Nephron progenitor cell (in vitro differentiated cells): Measurements from ENCODE around the gene PHACTR1.

ENCODE experiments used
- DNase-seq: peaks from one replicate; pipeline ENCODE4 v3.0.0; 2021
- H3K27ac Mint-ChIP-seq: 2 replicates; pipeline ENCODE4 v1.8.0; 2021; ENCODE audit warnings: mild to moderate bottlenecking, moderate library complexity, mixed read lengths
- H3K27me3 Mint-ChIP-seq: 2 replicates; pipeline ENCODE4 v1.8.0; 2021; ENCODE audit warnings: mild to moderate bottlenecking, low read depth, mixed read lengths; ENCODE audit not compliant: poor library complexity
- H3K36me3 Mint-ChIP-seq: 2 replicates; pipeline ENCODE4 v1.8.0; 2021; ENCODE audit warnings: low read depth, mixed read lengths
- H3K4me1 Mint-ChIP-seq: 2 replicates; pipeline ENCODE4 v1.8.0; 2021; ENCODE audit warnings: mixed read lengths
- H3K4me3 Mint-ChIP-seq: 2 replicates; pipeline ENCODE4 v1.8.0; 2021; ENCODE audit warnings: mild to moderate bottlenecking, moderate library complexity, mixed read lengths
- H3K9me3 Mint-ChIP-seq: 2 replicates; pipeline ENCODE4 v1.8.0; 2021; ENCODE audit warnings: mild to moderate bottlenecking, moderate library complexity, mixed read lengths
- TF ChIP-seq, protein P1 (sequence below): fragments of 200-600 bp; sonication (generic); IDR thresholded peaks from 2 replicates; pipeline ENCODE4 v1.5.0; 2021; ENCODE audit warnings: antibody characterized with exemption

PHACTR1 gene

DNA sequence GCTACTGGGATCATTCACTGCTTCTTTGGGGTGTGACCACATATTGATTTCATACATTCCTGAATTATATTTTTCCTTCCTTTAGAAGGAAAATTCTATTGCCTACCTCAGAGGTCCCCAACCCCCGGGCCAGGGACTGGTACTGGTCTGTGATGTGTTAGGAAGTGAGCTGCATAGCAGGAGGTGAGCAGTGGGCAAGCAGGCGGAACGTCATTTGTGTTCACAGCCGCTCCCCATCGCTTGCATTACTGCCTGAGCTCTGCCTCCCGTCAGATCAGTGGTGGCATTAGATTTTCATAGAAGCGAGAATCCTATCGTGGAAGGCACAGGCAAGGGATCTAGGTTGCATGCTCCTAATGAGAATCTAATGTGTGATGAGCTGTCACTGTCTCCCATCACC lies 107.3 kb downstream of the PHACTR1 start:
- Mint-ChIP-seq H3K27me3 (peaks cover 9% of the 10 kb centered on the region), H3K36me3 (no peaks in the 10 kb centered on the region), H3K27ac (no peak overlapping the region), H3K9me3 (no peaks in the 10 kb centered on the region), H3K4me3 (no peak overlapping the region), H3K4me1 (peaks cover 13% of the 10 kb centered on the region)
- TF ChIP-seq, protein P1, sequence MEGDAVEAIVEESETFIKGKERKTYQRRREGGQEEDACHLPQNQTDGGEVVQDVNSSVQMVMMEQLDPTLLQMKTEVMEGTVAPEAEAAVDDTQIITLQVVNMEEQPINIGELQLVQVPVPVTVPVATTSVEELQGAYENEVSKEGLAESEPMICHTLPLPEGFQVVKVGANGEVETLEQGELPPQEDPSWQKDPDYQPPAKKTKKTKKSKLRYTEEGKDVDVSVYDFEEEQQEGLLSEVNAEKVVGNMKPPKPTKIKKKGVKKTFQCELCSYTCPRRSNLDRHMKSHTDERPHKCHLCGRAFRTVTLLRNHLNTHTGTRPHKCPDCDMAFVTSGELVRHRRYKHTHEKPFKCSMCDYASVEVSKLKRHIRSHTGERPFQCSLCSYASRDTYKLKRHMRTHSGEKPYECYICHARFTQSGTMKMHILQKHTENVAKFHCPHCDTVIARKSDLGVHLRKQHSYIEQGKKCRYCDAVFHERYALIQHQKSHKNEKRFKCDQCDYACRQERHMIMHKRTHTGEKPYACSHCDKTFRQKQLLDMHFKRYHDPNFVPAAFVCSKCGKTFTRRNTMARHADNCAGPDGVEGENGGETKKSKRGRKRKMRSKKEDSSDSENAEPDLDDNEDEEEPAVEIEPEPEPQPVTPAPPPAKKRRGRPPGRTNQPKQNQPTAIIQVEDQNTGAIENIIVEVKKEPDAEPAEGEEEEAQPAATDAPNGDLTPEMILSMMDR = no peak
- DNase-seq = no peak

- no peaks in the 10 kb centered on the region for H3K9me3 Mint-ChIP-seq
- H3K27me3 Mint-ChIP-seq = peaks cover 7% of the 10 kb centered on the region
- no peak for DNase-seq
- no peaks in the 10 kb centered on the region for H3K36me3 Mint-ChIP-seq
- TF ChIP-seq, protein P1 = no peak
- no peak overlapping the region for H3K4me3 Mint-ChIP-seq
- no peak overlapping the region for H3K27ac Mint-ChIP-seq
- H3K4me1 Mint-ChIP-seq = peaks cover 13% of the 10 kb centered on the region
Measured at GRCh38 chr6:12826584-12826983, 110.0 kb downstream of the PHACTR1 start.

DNA sequence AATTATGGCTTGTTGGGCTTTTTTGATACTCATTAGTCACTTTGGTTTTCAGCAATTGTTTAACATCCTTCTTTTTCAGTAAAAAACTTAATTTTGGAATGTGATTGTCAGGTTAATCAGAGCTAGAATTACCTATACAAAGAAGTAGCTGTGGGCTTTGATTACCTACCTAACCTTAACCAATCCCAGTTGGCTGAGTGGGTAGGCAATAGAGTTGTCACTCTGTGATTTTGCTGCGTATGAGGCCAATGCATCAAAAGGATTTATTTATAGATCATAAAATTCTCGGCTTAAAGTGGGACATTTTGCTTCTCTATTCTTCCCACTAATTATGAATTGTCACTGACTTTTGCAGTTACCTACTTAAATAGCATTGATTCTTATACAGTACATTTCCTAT lies 111.4 kb downstream of the PHACTR1 start:
- Mint-ChIP-seq H3K27ac (no peak overlapping the region), H3K4me1 (peaks cover 13% of the 10 kb centered on the region)

GRCh38 chr6:12832226-12832735 lies 115.7 kb downstream of the PHACTR1 start:
- H3K36me3 Mint-ChIP-seq = no peaks in the 10 kb centered on the region
- H3K27me3 Mint-ChIP-seq = peaks cover 7% of the 10 kb centered on the region
- peaks cover 10% of the 10 kb centered on the region for H3K9me3 Mint-ChIP-seq
- TF ChIP-seq, protein P1 = no peak
- no peak overlapping the region for H3K4me3 Mint-ChIP-seq
- no peaks in the 10 kb centered on the region for H3K4me1 Mint-ChIP-seq
- no peak overlapping the region for H3K27ac Mint-ChIP-seq
- no peak for DNase-seq

More for the DNA sequence above, 111.4 kb downstream of the PHACTR1 start:
- Mint-ChIP-seq H3K9me3 (no peaks in the 10 kb centered on the region), H3K4me3 (no peak overlapping the region), H3K27me3 (peaks cover 7% of the 10 kb centered on the region), H3K36me3 (no peaks in the 10 kb centered on the region)
- TF ChIP-seq, protein P1 = no peak
- DNase-seq = no peak

DNA sequence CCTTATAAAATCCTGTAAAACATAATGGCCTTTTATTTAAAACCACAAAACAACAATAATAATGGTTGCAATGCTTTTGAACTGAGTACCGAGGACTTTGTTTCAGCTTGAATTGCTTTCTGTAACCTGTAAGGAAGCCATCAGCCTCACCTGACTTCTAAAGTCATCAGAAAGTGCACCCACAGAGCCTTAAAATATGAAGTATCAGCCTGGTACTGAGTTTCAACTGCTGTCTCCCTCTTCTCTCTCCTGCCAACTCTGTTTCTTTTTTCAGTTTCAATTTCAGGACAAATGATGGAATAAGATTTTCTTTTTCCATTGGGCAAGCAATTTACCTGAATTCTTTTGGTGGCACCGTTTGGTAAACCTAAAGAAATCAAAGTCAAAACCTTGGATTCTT lies 119.4 kb downstream of the PHACTR1 start:
- H3K27ac Mint-ChIP-seq = no peak overlapping the region

GRCh38 chr6:12841619-12842018 lies 125.1 kb downstream of the PHACTR1 start:
- Mint-ChIP-seq H3K27ac (no peak overlapping the region), H3K4me3 (no peak overlapping the region), H3K9me3 (peaks cover 15% of the 10 kb centered on the region), H3K36me3 (no peaks in the 10 kb centered on the region), H3K4me1 (no peaks in the 10 kb centered on the region), H3K27me3 (peaks cover 4% of the 10 kb centered on the region)
- DNase-seq = no peak
- TF ChIP-seq, protein P1 = no peak

More for the DNA sequence above, 119.4 kb downstream of the PHACTR1 start:
- Mint-ChIP-seq H3K4me3 (no peak overlapping the region), H3K36me3 (no peaks in the 10 kb centered on the region), H3K4me1 (no peaks in the 10 kb centered on the region), H3K9me3 (peaks cover 21% of the 10 kb centered on the region), H3K27me3 (peaks cover 4% of the 10 kb centered on the region)
- DNase-seq = no peak
- TF ChIP-seq, protein P1 = no peak
